ENCODE data around the gene ATP13A4. TPM values are rescaled to one million over a fixed set of nuclear protein-coding genes. Genes with fewer than 3 reads are reported as not detected.

Gene ATP13A4
- total RNA-seq: 1.7 and 6.2 TPM in 2 replicates

GRCh38 chr3:193554811-193555210, at the start of gene ATP13A4:
TSS of gene ATP13A4 (minus strand) at chr3:193554895. CDS start at chr3:193554799, 96 bp downstream.

GRCh38 chr3:193592841-193593667, 38.4 kb upstream of the ATP13A4 start, which contains the start of gene OPA1:
TSS of gene OPA1 (plus strand) at chr3:193593208. CDS start at chr3:193593378, 170 bp downstream.

GRCh38 chr3:193378706-193379105, 176.0 kb downstream of the ATP13A4 start, which contains the start of gene ATP13A5:
TSS of gene ATP13A5 (minus strand) at chr3:193378753. CDS start at chr3:193378725, 28 bp downstream.

Other genes with a start within 250 kb of the ATP13A4 start
- gene ATP13A5, start 176.1 kb downstream of the ATP13A4 start, total RNA-seq: 0.07 TPM in 1 of 2 replicates, not detected in the other
- gene OPA1, start 38.3 kb upstream of the ATP13A4 start, total RNA-seq: 85.9 and 108 TPM in 2 replicates